Ovary (tissue), 9 donors: Measurements from ENCODE around the gene FKBP9. TPM values are rescaled to one million over a fixed set of nuclear protein-coding genes. Genes with fewer than 3 reads are reported as not detected.

Experiments used
- DNase-seq, 5 donors: peaks; one replicate each; pipeline ENCODE4 v3.0.0-alpha.2; 2019 to 2020
- H3K27ac ChIP-seq, 2 donors: fragments of 200-600 bp; one replicate each; pipeline versions ENCODE4 v1.5.1 to v1.8.0; 2019 to 2022
- H3K27me3 ChIP-seq: fragments of 200-600 bp; one replicate; pipeline ENCODE4 v1.8.0; 2022
- H3K36me3 ChIP-seq: fragments of 200-600 bp; sonication (generic); one replicate; pipeline ENCODE4 v1.5.1; 2019
- H3K4me1 ChIP-seq: one replicate; pipeline ENCODE4 v1.8.1; 2013; ENCODE audit warnings: mild to moderate bottlenecking, moderate library complexity; ENCODE audit not compliant: insufficient read depth
- H3K4me3 ChIP-seq: fragments of 200-600 bp; sonication (generic); one replicate; pipeline ENCODE4 v1.5.1; 2017
- H3K9me3 ChIP-seq, 2 donors: fragments of 200-600 bp in 1 of 2; sonication (generic) in 1 of 2; one replicate each; pipeline versions ENCODE4 v1.5.1 to v1.8.1; 2013 to 2019; ENCODE audit warnings: mild to moderate bottlenecking in 1 of 2, moderate library complexity in 1 of 2
- EP300 ChIP-seq: sonication (generic); formaldehyde crosslinking; IDR thresholded peaks from one replicate; pipeline ENCODE4 v1.6.1; 2017; ENCODE audit warnings: antibody characterized with exemption
- POLR2A ChIP-seq: fragments of 450-650 bp; IDR thresholded peaks from one replicate; pipeline ENCODE4 v1.6.1; 2017; ENCODE audit warnings: antibody characterized with exemption, mild to moderate bottlenecking, moderate library complexity
- WGBS, 3 donors: extraction: QIAGEN DNeasy Blood & Tissue Kit in 1 of 3; methylation state at CpG; one replicate each; pipeline versions ENCODE4 v1.1.5 to v1.1.7; 2013 to 2017; 5-methylcytosine and 5-hydroxymethylcytosine counted together
- intact Hi-C, 4 donors: fragments of 100-400 bp; cut with DNase I; formaldehyde crosslinking; loops; one replicate each; pipeline versions ENCODE4 v1.11.0 to v1.15.1; 2022 to 2023
- polyA plus RNA-seq, 2 donors: library from polyadenylated mRNA; stranded (reverse); fragments of 200-250 nt in 1 of 2; fragments of 350-450 nt in 1 of 2; fragmentation: Illumina TruSeq in 1 of 2; extraction: RNeasy Lipid Tissue Mini Kit (QIAGEN cat#74804) in 1 of 2; gene quantifications; one replicate each; pipeline ENCODE4 v1.2.3, GENCODE V29; 2013 to 2014
- total RNA-seq, 7 donors: library from RNA; depleted of rRNA in 2 of 7; stranded (reverse); fragments of >200 nt in 2 of 7; fragmentation: NEBNext Ultra II Directional in 3 of 7; extraction: Animal tissue kit (Norgen Biotek cat#: 25700) in 3 of 7; gene quantifications; one replicate each; pipeline versions ENCODE4 v1.1.0 to v1.2.4, GENCODE V29; 2016 to 2023
- TF ChIP-seq, protein P1 (sequence below), 3 donors: fragments of 450-650 bp in 2 of 3; fragments of 200-600 bp in 1 of 3; IDR thresholded peaks; one replicate each; pipeline versions ENCODE4 v1.5.1 to v1.8.0; 2016 to 2022; ENCODE audit warnings: antibody characterized with exemption in 3 of 3, mild to moderate bottlenecking in 1 of 3
- donor health status: DM: no; HTN: no; CAD: no; lungs with moderate emphysema.
- donor health status: DM: no; HTN: no; CAD: no.
- donor health status: Bipolar disorder and iron deficiency.
- donor health status: DM: yes; HTN: yes; CAD: no.
- donor health status: DM: no; HTN: no; CAD: no.
- donor health status: DM: yes; HTN: yes; CAD: no.

The FKBP9 gene
- total and polyA plus RNA-seq, 9 donors = 53.2 to 200 (median 101) TPM

DNA sequence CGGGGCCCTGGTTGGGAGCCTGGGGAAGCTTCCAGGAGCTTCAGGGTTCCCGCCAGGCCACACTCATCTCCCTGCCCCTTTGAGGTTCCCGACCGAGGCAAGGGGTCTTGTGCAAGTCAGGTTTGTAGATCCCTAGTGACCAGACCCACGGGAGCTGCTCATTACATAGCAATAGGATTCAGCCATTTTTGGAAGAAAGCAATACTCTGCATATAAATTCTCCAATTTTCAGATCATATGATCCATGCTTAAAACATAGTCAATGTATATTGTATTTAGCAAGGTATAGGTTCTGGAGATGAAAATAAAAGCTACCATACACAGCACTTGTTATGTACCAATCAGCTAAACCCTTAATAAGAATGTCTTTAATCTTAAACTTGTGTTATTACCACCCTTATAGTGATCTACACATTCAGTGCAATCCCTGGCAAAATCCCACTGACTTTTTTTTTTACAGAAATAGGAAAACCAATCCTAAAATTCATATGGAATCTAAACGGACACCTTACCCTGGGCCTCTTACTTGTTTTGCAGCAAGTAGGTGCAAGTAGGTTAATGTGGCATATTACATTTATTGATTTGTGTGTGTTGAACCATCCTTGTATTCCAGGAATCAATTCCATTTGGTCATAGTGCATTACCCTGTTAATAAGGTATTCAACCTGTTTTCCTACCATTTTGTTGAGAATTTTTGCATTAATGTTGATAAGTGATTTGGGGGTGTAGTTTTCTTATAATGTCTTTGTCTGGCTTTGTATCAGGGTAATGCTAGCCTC lies 13.8 kb upstream of the FKBP9 start:
- H3K27ac ChIP-seq = peak overlapping the region in 1 of 2 donors; percentile 94
- H3K36me3 ChIP-seq = no peaks in the 10 kb centered on the region
- WGBS, 3 donors = 13 to 16% (median 14%) methylated on average over 6 of the region's 6 CpGs
- TF ChIP-seq POLR2A (no peak), EP300 (no peak)
- TF ChIP-seq, protein P1, sequence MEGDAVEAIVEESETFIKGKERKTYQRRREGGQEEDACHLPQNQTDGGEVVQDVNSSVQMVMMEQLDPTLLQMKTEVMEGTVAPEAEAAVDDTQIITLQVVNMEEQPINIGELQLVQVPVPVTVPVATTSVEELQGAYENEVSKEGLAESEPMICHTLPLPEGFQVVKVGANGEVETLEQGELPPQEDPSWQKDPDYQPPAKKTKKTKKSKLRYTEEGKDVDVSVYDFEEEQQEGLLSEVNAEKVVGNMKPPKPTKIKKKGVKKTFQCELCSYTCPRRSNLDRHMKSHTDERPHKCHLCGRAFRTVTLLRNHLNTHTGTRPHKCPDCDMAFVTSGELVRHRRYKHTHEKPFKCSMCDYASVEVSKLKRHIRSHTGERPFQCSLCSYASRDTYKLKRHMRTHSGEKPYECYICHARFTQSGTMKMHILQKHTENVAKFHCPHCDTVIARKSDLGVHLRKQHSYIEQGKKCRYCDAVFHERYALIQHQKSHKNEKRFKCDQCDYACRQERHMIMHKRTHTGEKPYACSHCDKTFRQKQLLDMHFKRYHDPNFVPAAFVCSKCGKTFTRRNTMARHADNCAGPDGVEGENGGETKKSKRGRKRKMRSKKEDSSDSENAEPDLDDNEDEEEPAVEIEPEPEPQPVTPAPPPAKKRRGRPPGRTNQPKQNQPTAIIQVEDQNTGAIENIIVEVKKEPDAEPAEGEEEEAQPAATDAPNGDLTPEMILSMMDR (IDR thresholded peaks at IDR 0.05) = no peak
- peaks cover 0 to 9% of the 10 kb centered on the region in 2 donors for H3K9me3 ChIP-seq
- H3K4me3 ChIP-seq = peak overlapping the region; percentile 71
- H3K27me3 ChIP-seq = no peaks in the 10 kb centered on the region
- DNase-seq = no peak
- H3K4me1 ChIP-seq = peaks cover 1% of the 10 kb centered on the region
- intact Hi-C loops = loop anchor here in 1 of 4 donors (5.0 kb wide), 2 partner anchors 51 to 96 kb away; partner anchors contain the start of gene KBTBD2

- Histone ChIP-seq H3K9me3 (peaks cover 0 to 9% of the 10 kb centered on the region in 2 donors), H3K4me1 (no peaks in the 10 kb centered on the region), H3K27me3 (no peaks in the 10 kb centered on the region), H3K36me3 (no peaks in the 10 kb centered on the region), H3K27ac (no peak overlapping the region), H3K4me3 (no peak overlapping the region)
- DNase-seq = no peak
- intact Hi-C loops = no loop called here
- WGBS, 3 donors = 81 to 90% (median 87%) methylated on average over 3 of the region's 3 CpGs
- TF ChIP-seq EP300 = no peak
Measured at GRCh38 chr7:32947420-32947983, 9.7 kb upstream of the FKBP9 start.

GRCh38 chr7:32948202-32948601 lies 9.0 kb upstream of the FKBP9 start:
- intact Hi-C loops = no loop called here
- TF ChIP-seq, protein P1 (IDR thresholded peaks at IDR 0.05) = no peak
- TF ChIP-seq EP300 (no peak), POLR2A (no peak)
- Histone ChIP-seq H3K27me3 (no peaks in the 10 kb centered on the region), H3K36me3 (no peaks in the 10 kb centered on the region), H3K4me1 (no peaks in the 10 kb centered on the region), H3K27ac (no peak overlapping the region), H3K4me3 (no peak overlapping the region), H3K9me3 (peaks cover 0 to 9% of the 10 kb centered on the region in 2 donors)
- DNase-seq = no peak
- WGBS, 3 donors = 83 to 91% (median 85%) methylated on average over 4 of the region's 4 CpGs

- 92 to 100% (median 96%) methylated on average over 1 of the region's 1 CpG for WGBS, 3 donors
- TF ChIP-seq, protein P1 (IDR thresholded peaks at IDR 0.05) = no peak
- no peak for TF ChIP-seq EP300
- no peak for TF ChIP-seq POLR2A
Measured at GRCh38 chr7:32952876-32953275, 4.4 kb upstream of the FKBP9 start.

More at GRCh38 chr7:32952876-32953275, 4.4 kb upstream of the FKBP9 start:
- H3K27me3 ChIP-seq = no peaks in the 10 kb centered on the region
- no peak for DNase-seq
- intact Hi-C loops = no loop called here
- H3K4me3 ChIP-seq = no peak overlapping the region
- no peaks in the 10 kb centered on the region for H3K4me1 ChIP-seq
- peaks cover 0 to 6% of the 10 kb centered on the region in 2 donors for H3K9me3 ChIP-seq
- H3K27ac ChIP-seq = no peak overlapping the region
- H3K36me3 ChIP-seq = no peaks in the 10 kb centered on the region
